Measurements from ENCODE around the gene C16orf96. TPM values are rescaled to one million over a fixed set of nuclear protein-coding genes. Genes with fewer than 3 reads are reported as not detected.
A peak's percentile ranks its signal among the peaks of the same experiment; 100 is the strongest.

Gene C16orf96
- total and polyA plus RNA-seq, 2 of the 8 experiments (the other 6 are each of a cell fraction or from before 2014, with no cell fraction given) = 1.0 to 1.3 TPM

DNA sequence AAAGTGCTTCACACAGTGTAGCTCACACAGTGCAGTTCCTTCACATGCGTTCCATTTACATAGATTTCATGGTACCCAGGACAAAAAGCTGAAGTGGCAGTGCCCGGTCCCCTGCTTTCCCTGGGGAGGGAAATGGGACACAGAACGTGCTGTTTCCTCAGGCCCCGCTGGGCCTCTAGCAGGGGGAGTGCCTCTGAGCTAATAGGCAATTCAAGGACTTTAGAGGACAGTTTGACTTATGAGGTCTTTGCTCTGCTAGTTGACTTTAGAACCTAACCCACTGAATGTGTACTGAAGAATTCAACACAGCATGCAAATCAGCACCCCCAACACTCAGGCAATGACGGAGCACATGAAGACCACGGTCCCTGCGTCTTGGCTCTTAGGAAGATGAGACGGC is 24.3 kb upstream of the C16orf96 start:
- Histone ChIP-seq H3K4ac (replicated peaks; ENCODE audit: insufficient read length, low read depth, low read length) (no peak overlapping the region), H2BK5ac (ENCODE audit: low read depth, low read length) (no peak overlapping the region), H3K18ac (ENCODE audit: extremely low read depth, low read length) (no peak overlapping the region), H3K4me2 (ENCODE audit: insufficient read depth in 1 of 2, low read depth in 2 of 2, low read length in 2 of 2) (no peak overlapping the region), H3K79me2 (ENCODE audit: control insufficient read depth in 1 of 2, insufficient read depth in 2 of 2, low read length in 2 of 2) (peaks cover 3 to 60% of the 10 kb centered on the region in 2 experiments; a peak in 2 of 4 replicates), H4K20me1 (replicated peaks in 1 of 2; ENCODE audit: control insufficient read depth in 1 of 2, insufficient read depth in 2 of 2, low read length in 2 of 2) (peaks cover 3 to 13% of the 10 kb centered on the region in 2 experiments), H3K4me3 (ENCODE audit: extremely low read depth in 1 of 4, insufficient read depth in 2 of 4, low read depth in 3 of 4, low read length in 4 of 4) (no peak overlapping the region), H2BK120ac (replicated peaks; ENCODE audit: low read depth, low read length) (no peak overlapping the region), H4K8ac (ENCODE audit: extremely low read depth, insufficient read depth, low read length) (no peak overlapping the region), H4K5ac (ENCODE audit: insufficient read length, low read depth, low read length) (no peak overlapping the region), H3K27ac (ENCODE audit: low read depth, low read length) (no peak overlapping the region), H2BK20ac (ENCODE audit: low read length) (no peak overlapping the region), H3K9ac (replicated peaks in 1 of 4; ENCODE audit: extremely low read depth in 1 of 4, low read depth in 3 of 4, low read length in 3 of 4) (no peak overlapping the region), H2BK15ac (ENCODE audit: low read length) (no peak overlapping the region), H2AK5ac (ENCODE audit: low read depth, low read length) (no peak overlapping the region), H3K9me3 (ENCODE audit: insufficient read depth in 2 of 2, low read depth in 1 of 2, low read length in 1 of 2) (no peaks in the 10 kb centered on the region), H3K36me3 (ENCODE audit: control insufficient read depth in 2 of 4, insufficient read depth in 4 of 4, low read length in 3 of 4) (peaks cover 2 to 11% (median 6%) of the 10 kb centered on the region in 4 experiments; a peak in 6 of 8 replicates), H3K14ac (ENCODE audit: insufficient read length) (no peak overlapping the region), H3K56ac (replicated peaks; ENCODE audit: insufficient read length, low read depth, low read length) (no peak overlapping the region), H3K23ac (ENCODE audit: insufficient read length) (no peak overlapping the region), H3K79me1 (ENCODE audit: low read depth, low read length) (peaks cover 26% of the 10 kb centered on the region), H4K91ac (replicated peaks; ENCODE audit: insufficient read length, low read length) (no peak overlapping the region), H3K4me1 (replicated peaks in 1 of 4; ENCODE audit: control insufficient read depth in 3 of 4, insufficient read depth in 4 of 4, low read length in 3 of 4) (peaks cover 4 to 20% (median 10%) of the 10 kb centered on the region in 4 experiments), H2BK12ac (ENCODE audit: low read depth, low read length) (0 out of 2 replicates have a peak overlapping the region, but pooled peaks have one; percentile 28), H2AFZ (ENCODE audit: low read length) (no peak overlapping the region), H3K23me2 (ENCODE audit: low read depth, low read length) (no peaks in the 10 kb centered on the region; the same call in 1 of the 2 replicates), H3K27me3 (replicated peaks in 1 of 4; ENCODE audit: control insufficient read depth in 3 of 4, extremely low read depth in 1 of 4, insufficient read depth in 3 of 4, low read length in 3 of 4) (no peaks in the 10 kb centered on the region)
- 92% methylated on average over 8 of the region's 8 CpGs; no CpG with 5 or more reads in 1 of the 2 experiments for WGBS, 2 experiments (ENCODE audit: extremely low coverage in 1 of 2, insufficient coverage in 1 of 2, insufficient read length in 1 of 2, insufficient replicate concordance in 2 of 2, low coverage in 1 of 2, low lambda C conversion rate in 2 of 2, missing lambda C conversion rate in 1 of 2)
- TF ChIP-seq NRF1 (IDR thresholded peaks at IDR 0.05; ENCODE audit: low read depth, low read length) = no peak
- TF ChIP-seq, protein P1, sequence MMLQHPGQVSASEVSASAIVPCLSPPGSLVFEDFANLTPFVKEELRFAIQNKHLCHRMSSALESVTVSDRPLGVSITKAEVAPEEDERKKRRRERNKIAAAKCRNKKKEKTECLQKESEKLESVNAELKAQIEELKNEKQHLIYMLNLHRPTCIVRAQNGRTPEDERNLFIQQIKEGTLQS (IDR thresholded peaks at IDR 0.05; ENCODE audit: insufficient read depth, low read depth, low read length) = no peak
- POLR2A ChIA-PET (ENCODE audit: partially characterized antibody) = interaction anchor here (1.0 to 2.2 kb wide), 3 partner anchors 31 to 59 kb away, joined by 3 to 6 read pairs (median 3); no protein-coding TSS in a partner anchor
- CTCF ChIA-PET (ENCODE audit: partially characterized antibody) = interaction anchor here (4.8 to 40.7 kb wide), 3 partner anchors 16 to 55 kb away, joined by 26 to 968 read pairs (median 968); partner anchors contain the start of genes C16orf96 and CDIP1
- no peak for DNase-seq (ENCODE audit: low read depth in 1 of 2, low spot score in 2 of 2)
- FAIRE-seq = no peak

Measured in H1 (cell line).